IMR-90 (cell line): ENCODE measurements around the gene NBEA. TPM values are rescaled to one million over a fixed set of nuclear protein-coding genes. Genes with fewer than 3 reads are reported as not detected.

Experiments
- ATAC-seq: fragments of 200-7000 bp; cut with Tn5 transposase; 2 replicates; pipeline ENCODE4 v1.9.1; 2020; ENCODE audit warnings: low read depth, mild to moderate bottlenecking, moderate library complexity
- BruUV-seq: library from RNA; stranded (reverse); fragments of 400-500 nt; replicated peaks from 2 replicates; lab custom pipeline; 2021; lab: Mats Ljungman, UMichigan
- CTCF ChIA-PET: fragments of 300-600 bp; formaldehyde crosslinking; extraction: SDS; loops from one replicate; lab custom pipeline; 2021; ENCODE audit warnings: antibody characterized with exemption; lab: Yijun Ruan, JAX
- POLR2A ChIA-PET: fragments of 300-600 bp; sonication (Branson Sonifier 250); formaldehyde crosslinking; loops from one replicate; lab custom pipeline; 2022; ENCODE audit warnings: antibody characterized with exemption; ENCODE audit not compliant: unreplicated experiment; lab: Charles Lee
- DNase-seq: peaks from one replicate; pipeline ENCODE4 v3.0.0; 2013
- H2AFZ ChIP-seq: replicated peaks from 2 replicates; pipeline ENCODE3; 2013; ENCODE audit warnings: low read length, mild to moderate bottlenecking; ENCODE audit not compliant: poor library complexity
- H2AK5ac ChIP-seq: 2 replicates; pipeline ENCODE4 v1.6.1; 2013; ENCODE audit warnings: low read depth, low read length, inconsistent platforms
- H2AK9ac ChIP-seq: replicated peaks from 2 replicates; pipeline ENCODE3; 2013; ENCODE audit warnings: mild to moderate bottlenecking, low read depth, low read length, moderate library complexity; ENCODE audit not compliant: poor library complexity
- H2BK120ac ChIP-seq: 2 replicates; pipeline ENCODE4 v1.6.1; 2013; ENCODE audit warnings: low read depth, low read length, inconsistent platforms
- H2BK15ac ChIP-seq: 3 replicates; pipeline ENCODE4 v1.6.1; 2013; ENCODE audit warnings: low read depth, low read length, inconsistent platforms
- H2BK20ac ChIP-seq: 2 replicates; pipeline ENCODE4 v1.6.1; 2013; ENCODE audit warnings: low read depth, mild to moderate bottlenecking, inconsistent platforms, low read length, moderate library complexity
- H2BK5ac ChIP-seq: 2 replicates; pipeline ENCODE4 v1.6.1; 2013; ENCODE audit warnings: mild to moderate bottlenecking, low read depth, low read length, inconsistent platforms; ENCODE audit not compliant: poor library complexity, severe bottlenecking
- H3K14ac ChIP-seq: replicated peaks from 2 replicates; pipeline ENCODE4 v1.6.1; 2013; ENCODE audit warnings: low read depth, low read length, inconsistent platforms
- H3K18ac ChIP-seq: 2 replicates; pipeline ENCODE4 v1.6.1; 2013; ENCODE audit warnings: low read depth, low read length, control low read depth
- H3K23ac ChIP-seq: 2 replicates; pipeline ENCODE4 v1.6.1; 2013; ENCODE audit warnings: low read depth, low read length, inconsistent platforms
- H3K27ac ChIP-seq: 2 replicates; pipeline ENCODE4 v1.5.1; 2013; ENCODE audit warnings: mild to moderate bottlenecking, control low read depth, low read length; ENCODE audit not compliant: insufficient read depth
- H3K27me3 ChIP-seq: 2 replicates; pipeline ENCODE4 v1.6.1; 2013; ENCODE audit warnings: low read length; ENCODE audit not compliant: control insufficient read depth, insufficient read depth
- H3K36me3 ChIP-seq: 2 replicates; pipeline ENCODE4 v1.6.1; 2013; ENCODE audit warnings: low read length, mixed read lengths; ENCODE audit not compliant: control insufficient read depth, insufficient read depth
- H3K4ac ChIP-seq: 2 replicates; pipeline ENCODE4 v1.6.1; 2013; ENCODE audit warnings: low read depth, low read length, inconsistent platforms
- H3K4me1 ChIP-seq: 2 replicates; pipeline ENCODE4 v1.6.1; 2013; ENCODE audit warnings: low read length, mixed read lengths; ENCODE audit not compliant: control insufficient read depth, insufficient read depth
- H3K4me2 ChIP-seq: 2 replicates; pipeline ENCODE4 v1.6.1; 2013; ENCODE audit warnings: low read depth, mild to moderate bottlenecking, control low read depth, low read length, moderate library complexity
- H3K4me3 ChIP-seq: 2 replicates; pipeline ENCODE4 v1.5.1; 2013; ENCODE audit warnings: low read depth, mild to moderate bottlenecking, control low read depth, low read length, moderate library complexity; ENCODE audit not compliant: insufficient read depth
- H3K56ac ChIP-seq: 2 replicates; pipeline ENCODE4 v1.6.1; 2013; ENCODE audit warnings: low read length, inconsistent platforms; ENCODE audit not compliant: insufficient read depth; ENCODE audit errors: extremely low read depth
- H3K79me1 ChIP-seq, 2 experiments: 2 replicates each; pipeline ENCODE4 v1.6.1; 2013; ENCODE audit warnings: low read length in 2 of 2, inconsistent platforms in 1 of 2, low read depth in 1 of 2
- H3K9ac ChIP-seq: 2 replicates; pipeline ENCODE4 v1.6.1; 2013; ENCODE audit warnings: low read depth, low read length, control low read depth
- H3K9me1 ChIP-seq: 2 replicates; pipeline ENCODE4 v1.6.1; 2013; ENCODE audit warnings: low read length, inconsistent platforms; ENCODE audit not compliant: insufficient read depth
- H3K9me3 ChIP-seq: 2 replicates; pipeline ENCODE4 v1.6.1; 2013; ENCODE audit warnings: low read length; ENCODE audit not compliant: control insufficient read depth, insufficient read depth
- H4K20me1 ChIP-seq: 2 replicates; pipeline ENCODE4 v1.6.1; 2013; ENCODE audit warnings: low read length, inconsistent platforms; ENCODE audit not compliant: insufficient read depth
- H4K5ac ChIP-seq: 2 replicates; pipeline ENCODE4 v1.6.1; 2013; ENCODE audit warnings: mild to moderate bottlenecking, low read depth, low read length, control low read depth
- H4K8ac ChIP-seq, 2 experiments: 2 replicates each; pipeline ENCODE4 v1.6.1; 2013; ENCODE audit warnings: low read depth in 2 of 2, low read length in 2 of 2, control low read depth in 1 of 2, inconsistent platforms in 1 of 2
- H4K91ac ChIP-seq: 2 replicates; pipeline ENCODE4 v1.6.1; 2013; ENCODE audit warnings: low read depth, low read length, inconsistent platforms; ENCODE audit not compliant: insufficient read depth
- BHLHE40 ChIP-seq: fragments of 150-350 bp; IDR thresholded peaks from 2 replicates; pipeline ENCODE4 v1.6.1; 2016; ENCODE audit warnings: mild to moderate bottlenecking, low read depth, low read length
- CEBPB ChIP-seq: IDR thresholded peaks from 2 replicates; pipeline ENCODE4 v1.6.1; 2012; ENCODE audit warnings: low read depth, low read length, improper control_type of control experiment
- CHD1 ChIP-seq: IDR thresholded peaks from 2 replicates; pipeline ENCODE4 v1.6.1; 2012; ENCODE audit warnings: low read depth, low read length, improper control_type of control experiment
- FOS ChIP-seq: fragments of 150-350 bp; IDR thresholded peaks from 2 replicates; pipeline ENCODE4 v1.6.1; 2016; ENCODE audit warnings: low read depth, low read length
- MAFK ChIP-seq: IDR thresholded peaks from 2 replicates; pipeline ENCODE4 v1.6.1; 2012; ENCODE audit warnings: low read depth, low read length, improper control_type of control experiment
- MAZ ChIP-seq: IDR thresholded peaks from 2 replicates; pipeline ENCODE4 v1.6.1; 2012; ENCODE audit warnings: low read depth, mild to moderate bottlenecking, low read length, improper control_type of control experiment, moderate library complexity, borderline replicate concordance
- MXI1 ChIP-seq: IDR thresholded peaks from 2 replicates; pipeline ENCODE4 v1.6.1; 2012; ENCODE audit warnings: low read depth, mild to moderate bottlenecking, low read length, moderate library complexity, borderline replicate concordance
- NFE2L2 ChIP-seq: fragments of 150-350 bp; IDR thresholded peaks from 2 replicates; pipeline ENCODE4 v1.6.1; 2016; ENCODE audit warnings: low read depth, mild to moderate bottlenecking, low read length
- POLR2A ChIP-seq: IDR thresholded peaks from 2 replicates; pipeline ENCODE4 v1.6.1; 2012; ENCODE audit warnings: mild to moderate bottlenecking, low read depth, low read length
- RFX5 ChIP-seq: IDR thresholded peaks from 2 replicates; pipeline ENCODE4 v1.8.0; 2012; ENCODE audit warnings: low read depth, mild to moderate bottlenecking, low read length, moderate library complexity
- WGBS, 2 experiments: methylation state at CpG; one replicate each; pipeline versions ENCODE4 v1.1.5 to v1.1.7; 2013; ENCODE audit warnings: missing lambda C conversion rate in 2 of 2; ENCODE audit not compliant: insufficient read length in 1 of 2; ENCODE audit errors: extremely low coverage in 2 of 2; 5-methylcytosine and 5-hydroxymethylcytosine counted together
- dilution Hi-C: fragments of 300-500 bp; cut with HindIII; formaldehyde crosslinking; loops from one replicate; pipeline ENCODE4 v1.14.3; 2018; ENCODE audit warnings: low sequenced_read_pairs; ENCODE audit not compliant: unreplicated experiment
- in situ Hi-C: fragments of 300-500 bp; cut with MboI; formaldehyde crosslinking; loops from 3 replicates; pipeline ENCODE4 v1.14.3; 2019; ENCODE audit warnings: low sequenced_read_pairs, inconsistent platforms, mixed read lengths
- intact Hi-C: fragments of 100-400 bp; cut with micrococcal nuclease; formaldehyde crosslinking; loops from 2 replicates; pipeline ENCODE4 v1.10.0; 2022
- polyA plus RNA-seq, 3 experiments: library from polyadenylated mRNA; depleted of rRNA; stranded (reverse); fragments of >200 nt; gene quantifications; 2 replicates each; pipeline ENCODE4 v1.2.3, GENCODE V29; 2012; ENCODE audit warnings: low replicate concordance in 1 of 3
- total RNA-seq: library from RNA; depleted of rRNA; stranded (reverse); fragments of >200 nt; gene quantifications from 2 replicates; pipeline ENCODE4 v1.2.3, GENCODE V29; 2012
- TF ChIP-seq, protein P1 (sequence below): fragments of 150-350 bp; IDR thresholded peaks from 2 replicates; pipeline ENCODE4 v1.6.1; 2017; ENCODE audit warnings: mild to moderate bottlenecking, antibody characterized with exemption, low read length, low read depth

Gene NBEA
- total and polyA plus RNA-seq, 2 of the 4 experiments (the other 2 are of a cell fraction) = 0.82 to 2.2 TPM

DNA sequence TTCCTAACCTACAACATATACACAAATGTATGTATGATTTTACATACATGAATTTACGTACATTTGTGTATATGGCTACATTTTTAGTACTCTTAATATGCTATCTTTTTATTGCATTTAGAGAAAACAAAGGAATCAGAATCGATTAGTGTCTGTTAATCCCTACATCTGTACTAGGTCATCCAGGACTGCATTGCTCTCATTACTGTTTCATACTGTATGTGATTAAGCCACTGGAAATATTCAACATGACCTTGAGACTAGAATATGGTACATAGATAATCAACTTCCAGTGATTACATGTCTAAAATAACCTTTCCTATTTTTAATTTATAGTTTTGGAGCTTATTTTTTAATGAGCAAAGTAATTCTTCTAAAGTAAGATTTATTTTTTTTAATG lies 539.7 kb downstream of the NBEA start:
- no peak overlapping the region for H3K56ac ChIP-seq
- no peaks in the 10 kb centered on the region for H3K9me1 ChIP-seq
- ChIA-PET CTCF (no interaction called here), POLR2A (no interaction called here)
- H3K9ac ChIP-seq = no peak overlapping the region
- no peaks in the 10 kb centered on the region for H3K9me3 ChIP-seq
- dilution Hi-C loops (no loop called here), in situ Hi-C loops (no loop called here), intact Hi-C loops (no loop called here)
- DNase-seq (no peak), ATAC-seq (no peak)
- no peaks in the 10 kb centered on the region for H3K79me1 ChIP-seq
- no TSS peak for BruUV-seq
- TF ChIP-seq POLR2A (no peak), MAFK (no peak), RFX5 (no peak), NFE2L2 (no peak), CEBPB (no peak), BHLHE40 (no peak), CHD1 (no peak), FOS (no peak), MXI1 (no peak), MAZ (no peak)
- TF ChIP-seq, protein P1, sequence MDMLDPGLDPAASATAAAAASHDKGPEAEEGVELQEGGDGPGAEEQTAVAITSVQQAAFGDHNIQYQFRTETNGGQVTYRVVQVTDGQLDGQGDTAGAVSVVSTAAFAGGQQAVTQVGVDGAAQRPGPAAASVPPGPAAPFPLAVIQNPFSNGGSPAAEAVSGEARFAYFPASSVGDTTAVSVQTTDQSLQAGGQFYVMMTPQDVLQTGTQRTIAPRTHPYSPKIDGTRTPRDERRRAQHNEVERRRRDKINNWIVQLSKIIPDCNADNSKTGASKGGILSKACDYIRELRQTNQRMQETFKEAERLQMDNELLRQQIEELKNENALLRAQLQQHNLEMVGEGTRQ = no peak
- H4K8ac ChIP-seq = no peak overlapping the region
- no CpG with 5 or more reads among the region's 2 CpGs for WGBS, 2 experiments
- peaks cover 22% of the 10 kb centered on the region for H3K27me3 ChIP-seq
- no peaks in the 10 kb centered on the region for H3K36me3 ChIP-seq
- no peak overlapping the region for H4K91ac ChIP-seq
- no peak overlapping the region for H2AFZ ChIP-seq
- no peak overlapping the region for H3K14ac ChIP-seq
- no peak overlapping the region for H2BK5ac ChIP-seq
- H3K4ac ChIP-seq = no peak overlapping the region
- no peak overlapping the region for H3K27ac ChIP-seq
- no peaks in the 10 kb centered on the region for H3K4me1 ChIP-seq
- H2BK20ac ChIP-seq = no peak overlapping the region
- H3K23ac ChIP-seq = no peak overlapping the region
- no peak overlapping the region for H4K5ac ChIP-seq
- no peaks in the 10 kb centered on the region for H4K20me1 ChIP-seq
- no peak overlapping the region for H3K4me2 ChIP-seq
- no peak overlapping the region for H2AK5ac ChIP-seq
- no peak overlapping the region for H2BK120ac ChIP-seq
- H2BK15ac ChIP-seq = no peak overlapping the region
- no peak overlapping the region for H3K4me3 ChIP-seq
- no peak overlapping the region for H3K18ac ChIP-seq
- H2AK9ac ChIP-seq = no peak overlapping the region
